HG02943 (cell line): ENCODE results near the gene BOLA3.
"Not testable (repeated sequence)": the region's sequence is repeated elsewhere in the genome, so short reads cannot be mapped to it uniquely, and the experiment has no call there.

ENCODE experiments used
- ATAC-seq: cut with Tn5 transposase; IDR thresholded peaks from one replicate; pipeline ENCODE4 v1.9.1; 2021; ENCODE audit warnings: mild to moderate bottlenecking, low read depth, moderate library complexity; ENCODE audit not compliant: unreplicated experiment

Gene BOLA3

GRCh38 chr2:74105413-74105812 lies 42.3 kb downstream of the BOLA3 start:
- ATAC-seq: no peak

- ATAC-seq: no peak
Measured at GRCh38 chr2:74104839-74105238, 42.9 kb downstream of the BOLA3 start.

- ATAC-seq: no peak
Measured at GRCh38 chr2:74103763-74104162, 43.9 kb downstream of the BOLA3 start.

- no peak for ATAC-seq
Measured at GRCh38 chr2:74102516-74102915, 45.2 kb downstream of the BOLA3 start.

- ATAC-seq: no peak
Measured at GRCh38 chr2:74101574-74102300, 46.0 kb downstream of the BOLA3 start.

GRCh38 chr2:74100254-74101216 lies 47.2 kb downstream of the BOLA3 start:
- ATAC-seq: no peak

- ATAC-seq: no peak
Measured at GRCh38 chr2:74099835-74100234, 47.9 kb downstream of the BOLA3 start.

- ATAC-seq: no peak
Measured at GRCh38 chr2:74099271-74099670, 48.4 kb downstream of the BOLA3 start.

- ATAC-seq: no peak
Measured at GRCh38 chr2:74097574-74097973, 50.1 kb downstream of the BOLA3 start.

- no peak for ATAC-seq
Measured at GRCh38 chr2:74096052-74096451, 51.7 kb downstream of the BOLA3 start.

GRCh38 chr2:74095632-74096031 lies 52.1 kb downstream of the BOLA3 start:
- no peak for ATAC-seq

- ATAC-seq: no peak
Measured at GRCh38 chr2:74094291-74094690, 53.4 kb downstream of the BOLA3 start.

GRCh38 chr2:74093840-74094239 lies 53.9 kb downstream of the BOLA3 start:
- ATAC-seq: no peak

GRCh38 chr2:74093426-74093825 lies 54.3 kb downstream of the BOLA3 start:
- ATAC-seq: no peak

- no peak for ATAC-seq
Measured at GRCh38 chr2:74092275-74092674, 55.4 kb downstream of the BOLA3 start.

GRCh38 chr2:74091391-74091790 lies 56.3 kb downstream of the BOLA3 start:
- no peak for ATAC-seq

GRCh38 chr2:74089816-74090745 lies 57.6 kb downstream of the BOLA3 start:
- no peak for ATAC-seq

GRCh38 chr2:74088676-74089075 lies 59.0 kb downstream of the BOLA3 start:
- ATAC-seq: not testable (repeated sequence)

GRCh38 chr2:74087696-74088095 lies 60.0 kb downstream of the BOLA3 start:
- ATAC-seq: no peak

- no peak for ATAC-seq
Measured at GRCh38 chr2:74086021-74086420, 61.7 kb downstream of the BOLA3 start.
